ENCODE measurements around the gene ADAM19. TPM values are rescaled to one million over a fixed set of nuclear protein-coding genes. Genes with fewer than 3 reads are reported as not detected.

Gene ADAM19
- polyA plus RNA-seq, 1 donor from 2014 or later, result 9.9 TPM

DNA sequence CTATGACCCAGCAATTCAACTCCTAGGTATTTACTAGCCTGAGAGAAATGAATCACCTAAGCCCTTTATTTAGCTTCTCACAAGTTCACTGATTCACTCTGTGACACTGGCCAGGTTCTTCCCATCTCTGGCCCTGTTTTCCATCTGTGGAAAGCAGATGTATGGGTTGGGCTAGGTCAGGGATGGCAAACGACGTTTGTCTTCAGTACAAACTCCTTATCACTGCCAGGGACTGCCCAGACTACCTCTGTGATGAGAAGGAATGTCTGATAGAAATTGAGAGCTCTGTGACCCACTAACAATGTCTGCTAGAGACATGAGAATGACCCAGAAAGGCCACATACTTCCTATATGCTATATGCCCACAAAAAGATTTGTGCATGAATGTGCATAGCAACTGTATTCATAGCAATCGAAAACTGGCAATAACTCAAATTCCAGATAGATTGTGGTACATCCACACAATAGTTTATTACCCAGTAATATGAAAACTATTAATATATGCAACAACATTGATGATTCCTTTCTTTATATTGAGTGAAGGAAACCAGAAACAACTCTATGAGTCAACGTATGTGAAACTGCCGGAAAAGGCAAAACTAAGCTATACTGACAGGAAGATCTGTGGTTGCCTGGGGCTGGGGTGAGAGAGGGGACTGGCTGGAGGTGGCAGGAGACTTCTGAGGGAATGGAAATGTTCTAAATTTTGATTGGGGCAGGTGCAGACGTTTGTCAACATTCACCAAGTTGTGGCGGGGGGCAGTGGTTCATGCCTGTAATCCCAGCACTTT is 32.0 kb upstream of the ADAM19 start:
- H3K9me2 ChIP-seq (ENCODE audit: insufficient read depth, low read length), result no peaks in the 10 kb centered on the region
- H3K27me3 ChIP-seq (ENCODE audit: insufficient read depth, low read depth, low read length), result no peaks in the 10 kb centered on the region
- no peaks in the 10 kb centered on the region for H3K79me2 ChIP-seq (replicated peaks; ENCODE audit: insufficient read depth, low read length)
- TF ChIP-seq POLR2AphosphoS5 (IDR thresholded peaks at IDR 0.05) (no peak), EZH2 (IDR thresholded peaks at IDR 0.05; ENCODE audit: borderline replicate concordance, insufficient read depth, low read length, poor library complexity, severe bottlenecking) (no peak), EP300 (conservative IDR thresholded peaks at IDR 0.05; ENCODE audit: poor library complexity, severe bottlenecking) (no peak), RAD21 (conservative IDR thresholded peaks at IDR 0.05) (no peak), CTCF (IDR thresholded peaks at IDR 0.05; ENCODE audit: poor library complexity, severe bottlenecking) (no peak), MXI1 (conservative IDR thresholded peaks at IDR 0.05; ENCODE audit: poor library complexity, severe bottlenecking) (no peak), TAF1 (IDR thresholded peaks at IDR 0.05; ENCODE audit: low read depth) (no peak), SMC3 (conservative IDR thresholded peaks at IDR 0.05; ENCODE audit: poor library complexity) (no peak)
- TF ChIP-seq, protein P1, sequence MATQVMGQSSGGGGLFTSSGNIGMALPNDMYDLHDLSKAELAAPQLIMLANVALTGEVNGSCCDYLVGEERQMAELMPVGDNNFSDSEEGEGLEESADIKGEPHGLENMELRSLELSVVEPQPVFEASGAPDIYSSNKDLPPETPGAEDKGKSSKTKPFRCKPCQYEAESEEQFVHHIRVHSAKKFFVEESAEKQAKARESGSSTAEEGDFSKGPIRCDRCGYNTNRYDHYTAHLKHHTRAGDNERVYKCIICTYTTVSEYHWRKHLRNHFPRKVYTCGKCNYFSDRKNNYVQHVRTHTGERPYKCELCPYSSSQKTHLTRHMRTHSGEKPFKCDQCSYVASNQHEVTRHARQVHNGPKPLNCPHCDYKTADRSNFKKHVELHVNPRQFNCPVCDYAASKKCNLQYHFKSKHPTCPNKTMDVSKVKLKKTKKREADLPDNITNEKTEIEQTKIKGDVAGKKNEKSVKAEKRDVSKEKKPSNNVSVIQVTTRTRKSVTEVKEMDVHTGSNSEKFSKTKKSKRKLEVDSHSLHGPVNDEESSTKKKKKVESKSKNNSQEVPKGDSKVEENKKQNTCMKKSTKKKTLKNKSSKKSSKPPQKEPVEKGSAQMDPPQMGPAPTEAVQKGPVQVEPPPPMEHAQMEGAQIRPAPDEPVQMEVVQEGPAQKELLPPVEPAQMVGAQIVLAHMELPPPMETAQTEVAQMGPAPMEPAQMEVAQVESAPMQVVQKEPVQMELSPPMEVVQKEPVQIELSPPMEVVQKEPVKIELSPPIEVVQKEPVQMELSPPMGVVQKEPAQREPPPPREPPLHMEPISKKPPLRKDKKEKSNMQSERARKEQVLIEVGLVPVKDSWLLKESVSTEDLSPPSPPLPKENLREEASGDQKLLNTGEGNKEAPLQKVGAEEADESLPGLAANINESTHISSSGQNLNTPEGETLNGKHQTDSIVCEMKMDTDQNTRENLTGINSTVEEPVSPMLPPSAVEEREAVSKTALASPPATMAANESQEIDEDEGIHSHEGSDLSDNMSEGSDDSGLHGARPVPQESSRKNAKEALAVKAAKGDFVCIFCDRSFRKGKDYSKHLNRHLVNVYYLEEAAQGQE (IDR thresholded peaks at IDR 0.05; ENCODE audit: borderline replicate concordance), result no peak
- no peaks in the 10 kb centered on the region for H3K36me3 ChIP-seq (ENCODE audit: insufficient read depth, low read length)
- H3F3A ChIP-seq (ENCODE audit: insufficient read depth, low read length, poor library complexity, severe bottlenecking), result no peaks in the 10 kb centered on the region
- no peak overlapping the region for H3K9ac ChIP-seq (ENCODE audit: low read length)
- H3K27ac ChIP-seq (ENCODE audit: low read length), result no peak overlapping the region
- no peaks in the 10 kb centered on the region for H3K9me3 ChIP-seq (ENCODE audit: low read length)
- H3K4me2 ChIP-seq (ENCODE audit: low read length), result no peak overlapping the region
- no peaks in the 10 kb centered on the region for H4K20me1 ChIP-seq (ENCODE audit: insufficient read depth)
- no peak overlapping the region for H2AFZ ChIP-seq (ENCODE audit: low read depth, low read length)
- H3K4me3 ChIP-seq (ENCODE audit: low read length), result no peak overlapping the region

- no peak overlapping the region for H3K4me2 ChIP-seq (ENCODE audit: low read length)
- TF ChIP-seq POLR2AphosphoS5 (IDR thresholded peaks at IDR 0.05) (no peak), MXI1 (conservative IDR thresholded peaks at IDR 0.05; ENCODE audit: poor library complexity, severe bottlenecking) (no peak), CTCF (IDR thresholded peaks at IDR 0.05; ENCODE audit: poor library complexity, severe bottlenecking) (no peak), EP300 (conservative IDR thresholded peaks at IDR 0.05; ENCODE audit: poor library complexity, severe bottlenecking) (no peak), RAD21 (conservative IDR thresholded peaks at IDR 0.05) (no peak), EZH2 (IDR thresholded peaks at IDR 0.05; ENCODE audit: borderline replicate concordance, insufficient read depth, low read length, poor library complexity, severe bottlenecking) (no peak), SMC3 (conservative IDR thresholded peaks at IDR 0.05; ENCODE audit: poor library complexity) (no peak), TAF1 (IDR thresholded peaks at IDR 0.05; ENCODE audit: low read depth) (no peak)
- TF ChIP-seq, protein P1 (IDR thresholded peaks at IDR 0.05; ENCODE audit: borderline replicate concordance), result no peak
These were observed 30.5 kb upstream of the ADAM19 start for GRCh38 chr5:157606046-157606445.

More at GRCh38 chr5:157606046-157606445, 30.5 kb upstream of the ADAM19 start:
- Histone ChIP-seq H2AFZ (ENCODE audit: low read depth, low read length) (no peak overlapping the region), H3K27ac (ENCODE audit: low read length) (no peak overlapping the region), H4K20me1 (ENCODE audit: insufficient read depth) (no peaks in the 10 kb centered on the region), H3K79me2 (replicated peaks; ENCODE audit: insufficient read depth, low read length) (no peaks in the 10 kb centered on the region), H3F3A (ENCODE audit: insufficient read depth, low read length, poor library complexity, severe bottlenecking) (no peaks in the 10 kb centered on the region), H3K36me3 (ENCODE audit: insufficient read depth, low read length) (no peaks in the 10 kb centered on the region), H3K9ac (ENCODE audit: low read length) (no peak overlapping the region), H3K9me3 (ENCODE audit: low read length) (no peaks in the 10 kb centered on the region), H3K4me3 (ENCODE audit: low read length) (no peak overlapping the region), H3K9me2 (ENCODE audit: insufficient read depth, low read length) (no peaks in the 10 kb centered on the region), H3K27me3 (ENCODE audit: insufficient read depth, low read depth, low read length) (no peaks in the 10 kb centered on the region)
